IMR-90 (cell line): ENCODE data around the gene NAE1. TPM values are rescaled to one million over a fixed set of nuclear protein-coding genes. Genes with fewer than 3 reads are reported as not detected.

ENCODE experiments used
- ATAC-seq: fragments of 200-7000 bp; cut with Tn5 transposase; 2 replicates; pipeline ENCODE4 v1.9.1; 2020; ENCODE audit warnings: low read depth, mild to moderate bottlenecking, moderate library complexity
- BruUV-seq: library from RNA; stranded (reverse); fragments of 400-500 nt; replicated peaks from 2 replicates; lab custom pipeline; 2021; lab: Mats Ljungman, UMichigan
- CTCF ChIA-PET: fragments of 300-600 bp; formaldehyde crosslinking; extraction: SDS; loops from one replicate; lab custom pipeline; 2021; ENCODE audit warnings: antibody characterized with exemption; lab: Yijun Ruan, JAX
- POLR2A ChIA-PET: fragments of 300-600 bp; sonication (Branson Sonifier 250); formaldehyde crosslinking; loops from one replicate; lab custom pipeline; 2022; ENCODE audit warnings: antibody characterized with exemption; ENCODE audit not compliant: unreplicated experiment; lab: Charles Lee
- DNase-seq: peaks from one replicate; pipeline ENCODE4 v3.0.0; 2013
- H2AFZ ChIP-seq: replicated peaks from 2 replicates; pipeline ENCODE3; 2013; ENCODE audit warnings: low read length, mild to moderate bottlenecking; ENCODE audit not compliant: poor library complexity
- H2AK5ac ChIP-seq: 2 replicates; pipeline ENCODE4 v1.6.1; 2013; ENCODE audit warnings: low read depth, low read length, inconsistent platforms
- H2AK9ac ChIP-seq: replicated peaks from 2 replicates; pipeline ENCODE3; 2013; ENCODE audit warnings: mild to moderate bottlenecking, low read depth, low read length, moderate library complexity; ENCODE audit not compliant: poor library complexity
- H2BK120ac ChIP-seq: 2 replicates; pipeline ENCODE4 v1.6.1; 2013; ENCODE audit warnings: low read depth, low read length, inconsistent platforms
- H2BK15ac ChIP-seq: 3 replicates; pipeline ENCODE4 v1.6.1; 2013; ENCODE audit warnings: low read depth, low read length, inconsistent platforms
- H2BK20ac ChIP-seq: 2 replicates; pipeline ENCODE4 v1.6.1; 2013; ENCODE audit warnings: low read depth, mild to moderate bottlenecking, inconsistent platforms, low read length, moderate library complexity
- H2BK5ac ChIP-seq: 2 replicates; pipeline ENCODE4 v1.6.1; 2013; ENCODE audit warnings: mild to moderate bottlenecking, low read depth, low read length, inconsistent platforms; ENCODE audit not compliant: poor library complexity, severe bottlenecking
- H3K14ac ChIP-seq: replicated peaks from 2 replicates; pipeline ENCODE4 v1.6.1; 2013; ENCODE audit warnings: low read depth, low read length, inconsistent platforms
- H3K18ac ChIP-seq: 2 replicates; pipeline ENCODE4 v1.6.1; 2013; ENCODE audit warnings: low read depth, low read length, control low read depth
- H3K23ac ChIP-seq: 2 replicates; pipeline ENCODE4 v1.6.1; 2013; ENCODE audit warnings: low read depth, low read length, inconsistent platforms
- H3K27ac ChIP-seq: 2 replicates; pipeline ENCODE4 v1.5.1; 2013; ENCODE audit warnings: mild to moderate bottlenecking, control low read depth, low read length; ENCODE audit not compliant: insufficient read depth
- H3K27me3 ChIP-seq: 2 replicates; pipeline ENCODE4 v1.6.1; 2013; ENCODE audit warnings: low read length; ENCODE audit not compliant: control insufficient read depth, insufficient read depth
- H3K36me3 ChIP-seq: 2 replicates; pipeline ENCODE4 v1.6.1; 2013; ENCODE audit warnings: low read length, mixed read lengths; ENCODE audit not compliant: control insufficient read depth, insufficient read depth
- H3K4ac ChIP-seq: 2 replicates; pipeline ENCODE4 v1.6.1; 2013; ENCODE audit warnings: low read depth, low read length, inconsistent platforms
- H3K4me1 ChIP-seq: 2 replicates; pipeline ENCODE4 v1.6.1; 2013; ENCODE audit warnings: low read length, mixed read lengths; ENCODE audit not compliant: control insufficient read depth, insufficient read depth
- H3K4me2 ChIP-seq: 2 replicates; pipeline ENCODE4 v1.6.1; 2013; ENCODE audit warnings: low read depth, mild to moderate bottlenecking, control low read depth, low read length, moderate library complexity
- H3K4me3 ChIP-seq: 2 replicates; pipeline ENCODE4 v1.5.1; 2013; ENCODE audit warnings: low read depth, mild to moderate bottlenecking, control low read depth, low read length, moderate library complexity; ENCODE audit not compliant: insufficient read depth
- H3K56ac ChIP-seq: 2 replicates; pipeline ENCODE4 v1.6.1; 2013; ENCODE audit warnings: low read length, inconsistent platforms; ENCODE audit not compliant: insufficient read depth; ENCODE audit errors: extremely low read depth
- H3K79me1 ChIP-seq, 2 experiments: 2 replicates each; pipeline ENCODE4 v1.6.1; 2013; ENCODE audit warnings: low read length in 2 of 2, inconsistent platforms in 1 of 2, low read depth in 1 of 2
- H3K9ac ChIP-seq: 2 replicates; pipeline ENCODE4 v1.6.1; 2013; ENCODE audit warnings: low read depth, low read length, control low read depth
- H3K9me1 ChIP-seq: 2 replicates; pipeline ENCODE4 v1.6.1; 2013; ENCODE audit warnings: low read length, inconsistent platforms; ENCODE audit not compliant: insufficient read depth
- H3K9me3 ChIP-seq: 2 replicates; pipeline ENCODE4 v1.6.1; 2013; ENCODE audit warnings: low read length; ENCODE audit not compliant: control insufficient read depth, insufficient read depth
- H4K20me1 ChIP-seq: 2 replicates; pipeline ENCODE4 v1.6.1; 2013; ENCODE audit warnings: low read length, inconsistent platforms; ENCODE audit not compliant: insufficient read depth
- H4K5ac ChIP-seq: 2 replicates; pipeline ENCODE4 v1.6.1; 2013; ENCODE audit warnings: mild to moderate bottlenecking, low read depth, low read length, control low read depth
- H4K8ac ChIP-seq, 2 experiments: 2 replicates each; pipeline ENCODE4 v1.6.1; 2013; ENCODE audit warnings: low read depth in 2 of 2, low read length in 2 of 2, control low read depth in 1 of 2, inconsistent platforms in 1 of 2
- H4K91ac ChIP-seq: 2 replicates; pipeline ENCODE4 v1.6.1; 2013; ENCODE audit warnings: low read depth, low read length, inconsistent platforms; ENCODE audit not compliant: insufficient read depth
- BHLHE40 ChIP-seq: fragments of 150-350 bp; IDR thresholded peaks from 2 replicates; pipeline ENCODE4 v1.6.1; 2016; ENCODE audit warnings: mild to moderate bottlenecking, low read depth, low read length
- CEBPB ChIP-seq: IDR thresholded peaks from 2 replicates; pipeline ENCODE4 v1.6.1; 2012; ENCODE audit warnings: low read depth, low read length, improper control_type of control experiment
- CHD1 ChIP-seq: IDR thresholded peaks from 2 replicates; pipeline ENCODE4 v1.6.1; 2012; ENCODE audit warnings: low read depth, low read length, improper control_type of control experiment
- CTCF ChIP-seq: conservative IDR thresholded peaks from 2 replicates; pipeline ENCODE4 v1.5.1; 2012; ENCODE audit warnings: mild to moderate bottlenecking, low read depth, low read length, improper control_type of control experiment
- ELK1 ChIP-seq: fragments of 150-350 bp; IDR thresholded peaks from 2 replicates; pipeline ENCODE4 v1.6.1; 2016; ENCODE audit warnings: low read depth, mild to moderate bottlenecking, low read length, moderate library complexity, borderline replicate concordance
- FOS ChIP-seq: fragments of 150-350 bp; IDR thresholded peaks from 2 replicates; pipeline ENCODE4 v1.6.1; 2016; ENCODE audit warnings: low read depth, low read length
- MAFK ChIP-seq: IDR thresholded peaks from 2 replicates; pipeline ENCODE4 v1.6.1; 2012; ENCODE audit warnings: low read depth, low read length, improper control_type of control experiment
- MAZ ChIP-seq: IDR thresholded peaks from 2 replicates; pipeline ENCODE4 v1.6.1; 2012; ENCODE audit warnings: low read depth, mild to moderate bottlenecking, low read length, improper control_type of control experiment, moderate library complexity, borderline replicate concordance
- MXI1 ChIP-seq: IDR thresholded peaks from 2 replicates; pipeline ENCODE4 v1.6.1; 2012; ENCODE audit warnings: low read depth, mild to moderate bottlenecking, low read length, moderate library complexity, borderline replicate concordance
- NFE2L2 ChIP-seq: fragments of 150-350 bp; IDR thresholded peaks from 2 replicates; pipeline ENCODE4 v1.6.1; 2016; ENCODE audit warnings: low read depth, mild to moderate bottlenecking, low read length
- POLR2A ChIP-seq: IDR thresholded peaks from 2 replicates; pipeline ENCODE4 v1.6.1; 2012; ENCODE audit warnings: mild to moderate bottlenecking, low read depth, low read length
- RAD21 ChIP-seq: IDR thresholded peaks from 2 replicates; pipeline ENCODE4 v1.6.1; 2012; ENCODE audit warnings: low read length, improper control_type of control experiment
- RCOR1 ChIP-seq: IDR thresholded peaks from 2 replicates; pipeline ENCODE4 v1.6.1; 2012; ENCODE audit warnings: mild to moderate bottlenecking, low read length, improper control_type of control experiment; ENCODE audit not compliant: insufficient replicate concordance
- RFX5 ChIP-seq: IDR thresholded peaks from 2 replicates; pipeline ENCODE4 v1.8.0; 2012; ENCODE audit warnings: low read depth, mild to moderate bottlenecking, low read length, moderate library complexity
- SMC3 ChIP-seq: fragments of 150-350 bp; IDR thresholded peaks from 2 replicates; pipeline ENCODE4 v1.6.1; 2016; ENCODE audit warnings: low read depth, mild to moderate bottlenecking, antibody characterized with exemption, low read length, moderate library complexity
- USF2 ChIP-seq: fragments of 150-350 bp; IDR thresholded peaks from 2 replicates; pipeline ENCODE4 v1.6.1; 2017; ENCODE audit warnings: mild to moderate bottlenecking, antibody characterized with exemption, low read length, low read depth
- WGBS, 2 experiments: methylation state at CpG; one replicate each; pipeline versions ENCODE4 v1.1.5 to v1.1.7; 2013; ENCODE audit warnings: missing lambda C conversion rate in 2 of 2; ENCODE audit not compliant: insufficient read length in 1 of 2; ENCODE audit errors: extremely low coverage in 2 of 2; 5-methylcytosine and 5-hydroxymethylcytosine counted together
- dilution Hi-C: fragments of 300-500 bp; cut with HindIII; formaldehyde crosslinking; loops from one replicate; pipeline ENCODE4 v1.14.3; 2018; ENCODE audit warnings: low sequenced_read_pairs; ENCODE audit not compliant: unreplicated experiment
- in situ Hi-C: fragments of 300-500 bp; cut with MboI; formaldehyde crosslinking; loops from 3 replicates; pipeline ENCODE4 v1.14.3; 2019; ENCODE audit warnings: low sequenced_read_pairs, inconsistent platforms, mixed read lengths
- intact Hi-C: fragments of 100-400 bp; cut with micrococcal nuclease; formaldehyde crosslinking; loops from 2 replicates; pipeline ENCODE4 v1.10.0; 2022
- polyA plus RNA-seq, 3 experiments: library from polyadenylated mRNA; depleted of rRNA; stranded (reverse); fragments of >200 nt; gene quantifications; 2 replicates each; pipeline ENCODE4 v1.2.3, GENCODE V29; 2012; ENCODE audit warnings: low replicate concordance in 1 of 3
- total RNA-seq: library from RNA; depleted of rRNA; stranded (reverse); fragments of >200 nt; gene quantifications from 2 replicates; pipeline ENCODE4 v1.2.3, GENCODE V29; 2012

Gene NAE1
- total and polyA plus RNA-seq, 2 of the 4 experiments (the other 2 are of a cell fraction): 33.0 to 36.7 TPM

DNA sequence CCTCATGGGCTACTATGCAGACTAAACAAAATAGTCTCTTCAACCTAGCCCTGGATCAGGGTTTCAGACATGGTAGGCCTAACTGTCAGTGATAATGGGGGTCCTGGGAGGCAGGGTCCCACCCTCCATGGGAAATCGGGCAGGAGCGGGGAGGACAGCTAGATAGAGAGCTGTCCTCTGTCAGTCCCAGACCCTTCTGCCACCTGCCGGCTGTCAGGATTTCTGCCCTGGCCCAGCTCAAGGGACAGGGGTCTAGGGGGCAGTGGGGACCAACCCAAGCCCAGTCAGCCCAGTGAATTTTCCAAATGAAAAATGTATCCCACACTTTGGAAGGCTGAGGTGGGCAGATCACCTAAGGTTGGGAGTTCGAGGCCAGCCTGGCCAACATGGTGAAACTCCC, 18.8 kb upstream of the NAE1 start:
- no peak overlapping the region for H3K18ac ChIP-seq
- H4K20me1 ChIP-seq: no peaks in the 10 kb centered on the region
- no peak overlapping the region for H2BK5ac ChIP-seq
- no peak overlapping the region for H2AFZ ChIP-seq
- H3K36me3 ChIP-seq: no peaks in the 10 kb centered on the region
- dilution Hi-C loops (no loop called here), in situ Hi-C loops (no loop called here), intact Hi-C loops (no loop called here)
- TF ChIP-seq POLR2A: no peak
- TF ChIP-seq RCOR1: no peak
- TF ChIP-seq CEBPB: no peak
- TF ChIP-seq FOS: no peak
- TF ChIP-seq MAZ: no peak
- no peak for TF ChIP-seq USF2
- TF ChIP-seq BHLHE40: no peak
- TF ChIP-seq ELK1: no peak
- no peak for TF ChIP-seq MXI1
- TF ChIP-seq CTCF: no peak
- no peak for TF ChIP-seq RAD21
- TF ChIP-seq MAFK: no peak
- no peak for TF ChIP-seq NFE2L2
- TF ChIP-seq SMC3: no peak
- no peak for TF ChIP-seq RFX5
- TF ChIP-seq CHD1: no peak
- CTCF ChIA-PET: interaction anchor here (0.8 to 1.4 kb wide), 3 partner anchors 11 to 19 kb away, joined by 3 to 5 read pairs (median 3); partner anchors contain the start of gene NAE1
- no peaks in the 10 kb centered on the region for H3K9me3 ChIP-seq
- no peak overlapping the region for H4K5ac ChIP-seq
- no peaks in the 10 kb centered on the region for H3K79me1 ChIP-seq
- H2AK5ac ChIP-seq: no peak overlapping the region
- ATAC-seq (no peak), DNase-seq (no peak)
- no peaks in the 10 kb centered on the region; the same call in 1 of the 2 replicates for H3K4me1 ChIP-seq
- H3K27ac ChIP-seq: no peak overlapping the region
- POLR2A ChIA-PET: interaction anchor here (0.6 kb wide), 1 partner anchor 853 kb away, joined by 14 read pairs; no protein-coding TSS in a partner anchor
- no peak overlapping the region for H3K9ac ChIP-seq
- H2BK20ac ChIP-seq: no peak overlapping the region
- H3K9me1 ChIP-seq: no peaks in the 10 kb centered on the region
- no peak overlapping the region for H3K23ac ChIP-seq
- H4K91ac ChIP-seq: no peak overlapping the region
- no peak overlapping the region for H2AK9ac ChIP-seq
- H3K14ac ChIP-seq: no peak overlapping the region
- peaks cover 69% of the 10 kb centered on the region for H3K27me3 ChIP-seq
- H2BK15ac ChIP-seq: no peak overlapping the region
- BruUV-seq: no TSS peak
- no peak overlapping the region for H3K4ac ChIP-seq
- H2BK120ac ChIP-seq: no peak overlapping the region
- no peak overlapping the region for H3K4me2 ChIP-seq
- H4K8ac ChIP-seq: no peak overlapping the region
- no peak overlapping the region for H3K4me3 ChIP-seq
- no CpG with 5 or more reads among the region's 4 CpGs for WGBS, 2 experiments
- no peak overlapping the region for H3K56ac ChIP-seq
